ENCODE results near the gene OTOR. TPM values are rescaled to one million over a fixed set of nuclear protein-coding genes. Genes with fewer than 3 reads are reported as not detected.

The OTOR gene
- total RNA-seq = not detected in 2 replicates

GRCh38 chr20:16748308-16748900 lies at the start of gene OTOR:
TSS of gene OTOR (plus strand) at chr20:16748358. CDS start at chr20:16748402, 44 bp downstream.
- DNase-seq (ENCODE audit: low read depth) = no peak

- DNase-seq (ENCODE audit: low read depth) = no peak
Observed at GRCh38 chr20:16699293-16699692, 48.9 kb upstream of the OTOR start.

- no peak for DNase-seq (ENCODE audit: low read depth)
Observed at GRCh38 chr20:16701296-16701695, 46.9 kb upstream of the OTOR start.

GRCh38 chr20:16703570-16703969 lies 44.6 kb upstream of the OTOR start:
- no peak for DNase-seq (ENCODE audit: low read depth)

- no peak for DNase-seq (ENCODE audit: low read depth)
Observed at GRCh38 chr20:16707674-16708073, 40.5 kb upstream of the OTOR start.

- DNase-seq (ENCODE audit: low read depth) = no peak
Observed at GRCh38 chr20:16708602-16709001, 39.6 kb upstream of the OTOR start.

GRCh38 chr20:16709017-16709416 lies 39.1 kb upstream of the OTOR start:
- DNase-seq (ENCODE audit: low read depth) = no peak

- DNase-seq (ENCODE audit: low read depth) = no peak
Observed at GRCh38 chr20:16710781-16711180, 37.4 kb upstream of the OTOR start.

GRCh38 chr20:16711661-16712258 lies 36.4 kb upstream of the OTOR start:
- DNase-seq (ENCODE audit: low read depth) = no peak

- no peak for DNase-seq (ENCODE audit: low read depth)
Observed at GRCh38 chr20:16712511-16712947, 35.6 kb upstream of the OTOR start.

GRCh38 chr20:16713066-16713465 lies 35.1 kb upstream of the OTOR start:
- no peak for DNase-seq (ENCODE audit: low read depth)

- no peak for DNase-seq (ENCODE audit: low read depth)
Observed at GRCh38 chr20:16714242-16714641, 33.9 kb upstream of the OTOR start.

- DNase-seq (ENCODE audit: low read depth) = no peak
Observed at GRCh38 chr20:16714751-16715150, 33.4 kb upstream of the OTOR start.

- no peak for DNase-seq (ENCODE audit: low read depth)
Observed at GRCh38 chr20:16719421-16719820, 28.7 kb upstream of the OTOR start.

- DNase-seq (ENCODE audit: low read depth) = no peak
Observed at GRCh38 chr20:16729080-16729479, 19.1 kb upstream of the OTOR start.

- peak; percentile 87 for DNase-seq (ENCODE audit: low read depth)
Observed at GRCh38 chr20:16729565-16730460, 18.3 kb upstream of the OTOR start, which contains the start of gene SNRPB2. TSS of gene SNRPB2 (plus strand) at chr20:16730026. CDS start at chr20:16731703, 1,677 bp downstream.

- no peak for DNase-seq (ENCODE audit: low read depth)
Observed at GRCh38 chr20:16732506-16733152, 15.5 kb upstream of the OTOR start.

- DNase-seq (ENCODE audit: low read depth) = no peak
Observed at GRCh38 chr20:16740365-16741072, 7.6 kb upstream of the OTOR start.

- no peak for DNase-seq (ENCODE audit: low read depth)
Observed at GRCh38 chr20:16744178-16744807, 3.9 kb upstream of the OTOR start.

GRCh38 chr20:16745204-16745603 lies 3.0 kb upstream of the OTOR start:
- no peak for DNase-seq (ENCODE audit: low read depth)

- no peak for DNase-seq (ENCODE audit: low read depth)
Observed at GRCh38 chr20:16747291-16747811, 807 bp upstream of the OTOR start.

All from renal cortical epithelial cell (primary cell).